Measurements from ENCODE around the gene OVOL2.
A peak's percentile ranks its signal among the peaks of the same experiment; 100 is the strongest.

OVOL2 gene

DNA sequence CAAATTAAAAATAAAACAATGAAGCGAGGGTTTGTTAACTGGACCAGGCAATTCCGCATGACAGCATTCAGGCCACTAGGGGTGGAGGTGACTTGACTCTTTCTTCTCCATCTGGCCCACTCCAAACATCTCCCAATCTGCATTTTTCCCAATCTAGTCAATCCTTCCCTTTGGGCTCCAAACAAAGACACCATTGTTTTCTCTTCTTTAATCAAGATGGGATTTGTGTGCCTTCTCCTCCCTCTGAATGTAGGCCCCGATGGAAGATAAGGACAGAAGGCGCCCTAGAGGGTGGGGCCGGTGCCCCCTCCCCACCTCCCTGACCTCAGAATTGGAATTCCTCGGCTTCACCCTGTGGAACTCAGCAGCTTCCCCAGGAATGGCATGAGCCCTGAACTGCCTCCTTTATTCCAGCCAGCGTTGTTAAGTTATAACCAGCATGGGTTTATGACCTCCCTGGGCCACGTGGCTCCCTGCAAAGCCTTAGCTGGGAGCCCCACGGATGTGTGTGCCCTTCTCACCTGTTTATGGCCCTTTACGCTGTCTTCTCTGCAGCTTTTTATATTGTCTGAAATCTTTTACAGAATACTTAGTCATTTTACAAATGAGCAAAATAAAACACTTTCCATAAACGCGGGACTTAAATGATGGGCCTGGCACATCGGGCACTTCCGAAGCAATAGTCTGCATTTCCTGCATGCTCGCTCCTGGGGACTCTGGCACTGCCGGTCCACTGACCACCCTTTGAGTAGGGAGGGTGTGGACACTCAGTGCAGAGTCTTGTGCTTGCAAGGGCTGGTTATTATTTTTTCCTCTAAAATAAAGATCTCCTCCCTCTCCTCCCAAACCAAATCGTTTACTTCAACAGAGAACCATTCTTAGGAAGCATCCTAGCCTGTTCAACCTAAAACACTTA lies 24.5 kb downstream of the OVOL2 start:
- Histone ChIP-seq H3K9ac (ENCODE audit: low read length) (no peak overlapping the region), H2AFZ (ENCODE audit: low read depth, low read length) (no peak overlapping the region), H3K18ac (ENCODE audit: low read depth in 1 of 2, low read length in 2 of 2) (no peak overlapping the region), H3K27ac (ENCODE audit: low read length, poor library complexity, severe bottlenecking) (no peak overlapping the region), H2BK5ac (ENCODE audit: low read depth, low read length, poor library complexity, severe bottlenecking) (no peak overlapping the region), H3K14ac (ENCODE audit: low read length in 2 of 2) (no peak overlapping the region), H3K36me3 (ENCODE audit: control insufficient read depth in 1 of 2, insufficient read depth in 2 of 2, low read depth in 1 of 2, low read length in 2 of 2) (no peaks in the 10 kb centered on the region), H2AK5ac (ENCODE audit: low read length, severe bottlenecking) (no peak overlapping the region), H3K9me3 (ENCODE audit: control insufficient read depth, low read length) (no peaks in the 10 kb centered on the region), H3K4ac (ENCODE audit: low read depth in 1 of 2, low read length in 2 of 2) (peak overlapping the region in 1 of 2 experiments; percentile 13), H3K4me1 (ENCODE audit: control insufficient read depth, insufficient read depth, low read depth, low read length) (no peaks in the 10 kb centered on the region), H3K27me3 (ENCODE audit: control insufficient read depth in 1 of 2, insufficient read depth in 1 of 2, low read length in 2 of 2) (peaks cover 8 to 40% of the 10 kb centered on the region in 2 experiments), H3K4me3 (ENCODE audit: insufficient read depth in 1 of 2, low read depth in 1 of 2, low read length in 2 of 2) (no peak overlapping the region), H2BK15ac (ENCODE audit: low read depth, poor library complexity, severe bottlenecking) (no peak overlapping the region), H4K8ac (ENCODE audit: low read length) (no peak overlapping the region), H4K91ac (ENCODE audit: low read length) (no peak overlapping the region), H3K23ac (ENCODE audit: low read length in 2 of 2) (no peak overlapping the region), H3K79me1 (replicated peaks; ENCODE audit: low read length, poor library complexity, severe bottlenecking) (no peaks in the 10 kb centered on the region), H3K4me2 (ENCODE audit: low read length, poor library complexity, severe bottlenecking) (no peak overlapping the region), H2BK120ac (ENCODE audit: low read depth, low read length) (no peak overlapping the region), H2BK12ac (ENCODE audit: low read length in 2 of 2) (no peak overlapping the region)
- no peak for DNase-seq
- WGBS: 70% methylated on average over 15 of the region's 17 CpGs

DNA sequence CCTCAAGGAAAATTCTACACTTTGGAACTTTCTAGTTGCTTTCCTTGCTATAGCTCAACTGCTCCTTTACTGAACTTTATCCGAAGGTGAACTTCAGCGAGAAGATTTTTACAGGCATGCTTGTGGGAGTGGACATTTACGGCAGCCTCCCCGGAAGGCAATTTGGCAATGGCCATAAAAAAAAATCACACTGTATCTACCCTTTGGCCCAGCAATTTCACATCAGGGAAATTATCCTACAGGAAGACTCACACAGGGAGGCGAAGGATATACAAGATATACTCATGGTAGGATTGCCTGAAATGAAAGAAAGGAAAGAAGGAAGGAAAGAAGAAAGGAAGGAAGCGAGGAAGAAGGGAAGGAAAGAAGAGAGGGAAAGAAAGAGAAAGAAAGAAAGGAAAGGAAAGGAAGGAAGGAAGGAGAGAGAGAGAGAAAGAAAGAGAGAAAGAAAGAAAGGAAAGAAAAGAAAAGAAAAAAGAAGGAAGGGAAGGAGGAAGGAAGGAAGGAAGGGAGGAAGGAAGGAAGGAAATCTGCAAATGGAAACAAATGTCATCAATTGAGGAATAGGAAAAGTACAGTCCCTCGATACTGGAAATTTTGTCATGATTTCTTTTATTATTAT lies 25.7 kb downstream of the OVOL2 start:
- no peak overlapping the region for H2AK5ac ChIP-seq (ENCODE audit: low read length, severe bottlenecking)
- H2BK120ac ChIP-seq (ENCODE audit: low read depth, low read length): no peak overlapping the region
- H3K27ac ChIP-seq (ENCODE audit: low read length, poor library complexity, severe bottlenecking): no peak overlapping the region
- H3K4me1 ChIP-seq (ENCODE audit: control insufficient read depth, insufficient read depth, low read depth, low read length): no peaks in the 10 kb centered on the region
- no peak overlapping the region for H3K18ac ChIP-seq (ENCODE audit: low read depth in 1 of 2, low read length in 2 of 2)
- no peak overlapping the region for H3K14ac ChIP-seq (ENCODE audit: low read length in 2 of 2)
- H3K23ac ChIP-seq (ENCODE audit: low read length in 2 of 2): no peak overlapping the region
- H2BK15ac ChIP-seq (ENCODE audit: low read depth, poor library complexity, severe bottlenecking): no peak overlapping the region
- no peak overlapping the region for H3K4me3 ChIP-seq (ENCODE audit: insufficient read depth in 1 of 2, low read depth in 1 of 2, low read length in 2 of 2)
- H4K91ac ChIP-seq (ENCODE audit: low read length): no peak overlapping the region
- H3K9me3 ChIP-seq (ENCODE audit: control insufficient read depth, low read length): no peaks in the 10 kb centered on the region
- H3K27me3 ChIP-seq (ENCODE audit: control insufficient read depth in 1 of 2, insufficient read depth in 1 of 2, low read length in 2 of 2): peaks cover 8 to 28% of the 10 kb centered on the region in 2 experiments
- no peak for DNase-seq
- no peak overlapping the region for H3K9ac ChIP-seq (ENCODE audit: low read length)
- H2AFZ ChIP-seq (ENCODE audit: low read depth, low read length): no peak overlapping the region
- no peaks in the 10 kb centered on the region for H3K79me1 ChIP-seq (replicated peaks; ENCODE audit: low read length, poor library complexity, severe bottlenecking)
- H2BK5ac ChIP-seq (ENCODE audit: low read depth, low read length, poor library complexity, severe bottlenecking): no peak overlapping the region
- no peak overlapping the region for H3K4me2 ChIP-seq (ENCODE audit: low read length, poor library complexity, severe bottlenecking)
- WGBS: 77% methylated on average over 6 of the region's 7 CpGs
- H4K8ac ChIP-seq (ENCODE audit: low read length): no peak overlapping the region
- H3K36me3 ChIP-seq (ENCODE audit: control insufficient read depth in 1 of 2, insufficient read depth in 2 of 2, low read depth in 1 of 2, low read length in 2 of 2): no peaks in the 10 kb centered on the region
- no peak overlapping the region for H2BK12ac ChIP-seq (ENCODE audit: low read length in 2 of 2)
- H3K4ac ChIP-seq (ENCODE audit: low read depth in 1 of 2, low read length in 2 of 2): no peak overlapping the region

DNA sequence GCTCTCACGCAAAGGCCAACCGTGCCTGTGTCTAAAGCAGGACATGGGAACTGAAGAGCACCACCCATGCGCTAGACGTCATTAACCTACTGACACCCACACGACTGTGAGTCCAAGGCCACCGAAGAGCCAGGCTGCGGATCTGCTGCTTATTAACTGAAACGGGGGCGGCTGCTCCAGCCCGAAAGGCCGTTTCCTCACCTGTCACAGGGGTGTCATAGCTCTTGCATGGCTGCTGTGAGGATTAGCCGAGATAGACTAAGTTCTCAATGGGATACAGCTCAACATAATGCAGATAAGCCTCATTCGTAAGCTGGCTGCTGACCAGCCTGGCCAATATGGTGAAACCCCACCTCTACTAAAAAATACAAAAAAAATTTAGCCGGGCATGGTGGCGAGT lies 26.7 kb downstream of the OVOL2 start:
- Histone ChIP-seq H4K8ac (ENCODE audit: low read length) (no peak overlapping the region), H3K27me3 (ENCODE audit: control insufficient read depth in 1 of 2, insufficient read depth in 1 of 2, low read length in 2 of 2) (peaks cover 5 to 21% of the 10 kb centered on the region in 2 experiments), H2BK5ac (ENCODE audit: low read depth, low read length, poor library complexity, severe bottlenecking) (no peak overlapping the region), H3K4me3 (ENCODE audit: insufficient read depth in 1 of 2, low read depth in 1 of 2, low read length in 2 of 2) (no peak overlapping the region), H3K23ac (ENCODE audit: low read length in 2 of 2) (no peak overlapping the region), H4K91ac (ENCODE audit: low read length) (no peak overlapping the region), H3K9me3 (ENCODE audit: control insufficient read depth, low read length) (no peaks in the 10 kb centered on the region), H3K9ac (ENCODE audit: low read length) (no peak overlapping the region), H2AFZ (ENCODE audit: low read depth, low read length) (no peak overlapping the region), H2AK5ac (ENCODE audit: low read length, severe bottlenecking) (no peak overlapping the region), H3K18ac (ENCODE audit: low read depth in 1 of 2, low read length in 2 of 2) (no peak overlapping the region), H3K4ac (ENCODE audit: low read depth in 1 of 2, low read length in 2 of 2) (no peak overlapping the region), H2BK12ac (ENCODE audit: low read length in 2 of 2) (no peak overlapping the region), H3K4me2 (ENCODE audit: low read length, poor library complexity, severe bottlenecking) (no peak overlapping the region), H3K4me1 (ENCODE audit: control insufficient read depth, insufficient read depth, low read depth, low read length) (no peaks in the 10 kb centered on the region), H3K36me3 (ENCODE audit: control insufficient read depth in 1 of 2, insufficient read depth in 2 of 2, low read depth in 1 of 2, low read length in 2 of 2) (no peaks in the 10 kb centered on the region), H2BK15ac (ENCODE audit: low read depth, poor library complexity, severe bottlenecking) (no peak overlapping the region), H3K14ac (ENCODE audit: low read length in 2 of 2) (no peak overlapping the region), H2BK120ac (ENCODE audit: low read depth, low read length) (no peak overlapping the region), H3K79me1 (replicated peaks; ENCODE audit: low read length, poor library complexity, severe bottlenecking) (no peaks in the 10 kb centered on the region), H3K27ac (ENCODE audit: low read length, poor library complexity, severe bottlenecking) (no peak overlapping the region)
- WGBS: 92% methylated on average over 15 of the region's 15 CpGs
- no peak for DNase-seq

DNA sequence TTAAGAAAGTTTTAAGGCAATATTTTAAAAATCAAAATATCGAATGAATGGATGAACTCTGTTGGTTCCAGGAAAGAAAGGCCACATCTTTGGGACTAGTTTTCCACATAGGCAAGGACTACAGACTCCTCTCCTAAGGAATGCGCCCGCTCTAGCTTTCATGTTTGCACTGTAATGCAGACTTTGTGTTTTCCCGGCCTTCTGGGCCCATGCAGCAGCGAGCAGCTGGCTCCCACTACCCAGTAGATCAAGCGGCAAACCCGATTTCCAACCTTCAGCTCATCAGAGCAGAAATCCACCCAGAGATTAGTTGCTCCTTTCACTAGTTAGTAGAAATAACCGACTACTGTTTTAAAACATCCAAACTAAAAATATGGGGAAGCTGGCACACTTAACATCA lies 27.7 kb downstream of the OVOL2 start:
- DNase-seq: no peak
- no peak overlapping the region for H2BK12ac ChIP-seq (ENCODE audit: low read length in 2 of 2)
- H3K36me3 ChIP-seq (ENCODE audit: control insufficient read depth in 1 of 2, insufficient read depth in 2 of 2, low read depth in 1 of 2, low read length in 2 of 2): no peaks in the 10 kb centered on the region
- H2AFZ ChIP-seq (ENCODE audit: low read depth, low read length): no peak overlapping the region
- no peak overlapping the region for H2BK15ac ChIP-seq (ENCODE audit: low read depth, poor library complexity, severe bottlenecking)
- no peak overlapping the region for H3K4me3 ChIP-seq (ENCODE audit: insufficient read depth in 1 of 2, low read depth in 1 of 2, low read length in 2 of 2)
- no peaks in the 10 kb centered on the region for H3K79me1 ChIP-seq (replicated peaks; ENCODE audit: low read length, poor library complexity, severe bottlenecking)
- H3K4me1 ChIP-seq (ENCODE audit: control insufficient read depth, insufficient read depth, low read depth, low read length): no peaks in the 10 kb centered on the region
- WGBS: 90% methylated on average over 8 of the region's 8 CpGs
- no peak overlapping the region for H3K4ac ChIP-seq (ENCODE audit: low read depth in 1 of 2, low read length in 2 of 2)
- no peak overlapping the region for H2AK5ac ChIP-seq (ENCODE audit: low read length, severe bottlenecking)
- no peak overlapping the region for H3K4me2 ChIP-seq (ENCODE audit: low read length, poor library complexity, severe bottlenecking)
- H4K8ac ChIP-seq (ENCODE audit: low read length): no peak overlapping the region
- H3K14ac ChIP-seq (ENCODE audit: low read length in 2 of 2): no peak overlapping the region
- no peak overlapping the region for H3K18ac ChIP-seq (ENCODE audit: low read depth in 1 of 2, low read length in 2 of 2)
- no peak overlapping the region for H3K27ac ChIP-seq (ENCODE audit: low read length, poor library complexity, severe bottlenecking)
- no peak overlapping the region for H3K23ac ChIP-seq (ENCODE audit: low read length in 2 of 2)
- no peak overlapping the region for H3K9ac ChIP-seq (ENCODE audit: low read length)
- H4K91ac ChIP-seq (ENCODE audit: low read length): no peak overlapping the region
- peaks cover 5 to 21% of the 10 kb centered on the region in 2 experiments for H3K27me3 ChIP-seq (ENCODE audit: control insufficient read depth in 1 of 2, insufficient read depth in 1 of 2, low read length in 2 of 2)
- H2BK120ac ChIP-seq (ENCODE audit: low read depth, low read length): no peak overlapping the region
- H2BK5ac ChIP-seq (ENCODE audit: low read depth, low read length, poor library complexity, severe bottlenecking): no peak overlapping the region
- no peaks in the 10 kb centered on the region for H3K9me3 ChIP-seq (ENCODE audit: control insufficient read depth, low read length)

Data from mesenchymal stem cell (in vitro differentiated cells and primary cell).